CD14-positive monocyte (primary cell): ENCODE measurements around the gene ABCB4. TPM values are rescaled to one million over a fixed set of nuclear protein-coding genes. Genes with fewer than 3 reads are reported as not detected.
A peak's percentile ranks its signal among the peaks of the same experiment; 100 is the strongest.

Experiments used
- DNase-seq, 3 donors: peaks; one replicate each; pipeline ENCODE4 v3.0.0-alpha.2; 2011 to 2022
- H2AFZ ChIP-seq: 2 replicates; pipeline ENCODE4 v1.6.0; 2012; ENCODE audit warnings: mild to moderate bottlenecking, low read depth, low read length, inconsistent platforms; ENCODE audit not compliant: insufficient read depth, poor library complexity, severe bottlenecking
- H3K27ac ChIP-seq, 2 donors: 1 replicate in 1 of 2; 2 replicates in 1 of 2; pipeline ENCODE4 v1.5.1; 2012 to 2013; ENCODE audit warnings: low read length in 2 of 2, control low read depth in 1 of 2, inconsistent platforms in 1 of 2, low read depth in 1 of 2, mild to moderate bottlenecking in 1 of 2
- H3K27me3 ChIP-seq, 2 donors: one replicate each; pipeline versions ENCODE4 v1.6.0 to v1.6.1; 2011 to 2013; ENCODE audit warnings: low read length in 2 of 2; ENCODE audit not compliant: control insufficient read depth in 2 of 2, insufficient read depth in 2 of 2
- H3K36me3 ChIP-seq, 2 donors: replicated peaks in 1 of 2; 1 replicate in 1 of 2; 2 replicates in 1 of 2; pipeline versions ENCODE4 v1.5.1 to v1.6.1; 2012 to 2013; ENCODE audit warnings: low read length in 2 of 2, control low read depth in 1 of 2, inconsistent platforms in 1 of 2, mild to moderate bottlenecking in 1 of 2; ENCODE audit not compliant: insufficient read depth in 2 of 2, control insufficient read depth in 1 of 2
- H3K4me1 ChIP-seq, 2 donors: 1 replicate in 1 of 2; 2 replicates in 1 of 2; pipeline versions ENCODE4 v1.5.1 to v1.6.1; 2012 to 2013; ENCODE audit warnings: low read length in 2 of 2, control low read depth in 1 of 2, inconsistent platforms in 1 of 2, mild to moderate bottlenecking in 1 of 2, moderate library complexity in 1 of 2; ENCODE audit not compliant: insufficient read depth in 2 of 2, control insufficient read depth in 1 of 2
- H3K4me2 ChIP-seq: replicated peaks from 2 replicates; pipeline ENCODE3; 2012; ENCODE audit warnings: low read length, moderate library complexity, mild to moderate bottlenecking; ENCODE audit not compliant: poor library complexity, severe bottlenecking; ENCODE audit errors: extremely low read depth
- H3K4me3 ChIP-seq, 3 experiments: fragments of 200-600 bp in 1 of 3; sonication (generic) in 1 of 3; replicated peaks in 1 of 3; 1 replicate in 2 of 3; 2 replicates in 1 of 3; pipeline ENCODE4 v1.5.1; 2011 to 2013; ENCODE audit warnings: low read length in 3 of 3, mild to moderate bottlenecking in 3 of 3, control low read depth in 2 of 3, low read depth in 2 of 3, inconsistent platforms in 1 of 3, moderate library complexity in 1 of 3
- H3K79me2 ChIP-seq: 2 replicates; pipeline ENCODE4 v1.6.0; 2012; ENCODE audit warnings: mild to moderate bottlenecking, control low read depth, inconsistent platforms, low read length, moderate library complexity; ENCODE audit not compliant: insufficient read depth
- H3K9ac ChIP-seq: 2 replicates; pipeline ENCODE4 v1.6.0; 2017; ENCODE audit warnings: low read length, mild to moderate bottlenecking; ENCODE audit not compliant: insufficient read depth, poor library complexity, severe bottlenecking
- H3K9me3 ChIP-seq, 2 donors: replicated peaks in 1 of 2; 1 replicate in 1 of 2; 2 replicates in 1 of 2; pipeline versions ENCODE4 v1.5.1 to v1.6.1; 2012 to 2013; ENCODE audit warnings: low read length in 2 of 2, control low read depth in 1 of 2; ENCODE audit not compliant: control insufficient read depth in 1 of 2, insufficient read depth in 1 of 2
- H4K20me1 ChIP-seq: 2 replicates; pipeline ENCODE4 v1.6.0; 2012; ENCODE audit warnings: mild to moderate bottlenecking, low read length, control low read depth, moderate library complexity; ENCODE audit not compliant: insufficient read depth
- H3K27ac Mint-ChIP-seq, 7 donors: one replicate each; pipeline ENCODE4 v1.8.0; 2020; ENCODE audit warnings: mild to moderate bottlenecking in 7 of 7, mixed read lengths in 7 of 7, moderate library complexity in 6 of 7, inconsistent platforms in 2 of 7
- H3K27me3 Mint-ChIP-seq, 3 donors: one replicate each; pipeline ENCODE4 v1.8.0; 2021 to 2022; ENCODE audit warnings: low read depth in 3 of 3, mild to moderate bottlenecking in 3 of 3, mixed read lengths in 3 of 3, moderate library complexity in 3 of 3, inconsistent platforms in 1 of 3
- H3K36me3 Mint-ChIP-seq, 2 donors: one replicate each; pipeline ENCODE4 v1.8.0; 2020; ENCODE audit warnings: mixed read lengths in 2 of 2, inconsistent platforms in 1 of 2, mild to moderate bottlenecking in 1 of 2
- H3K4me1 Mint-ChIP-seq: one replicate; pipeline ENCODE4 v1.8.0; 2020; ENCODE audit warnings: mild to moderate bottlenecking, mixed read lengths
- H3K4me3 Mint-ChIP-seq, 2 donors: one replicate each; pipeline ENCODE4 v1.8.0; 2020; ENCODE audit warnings: mild to moderate bottlenecking in 2 of 2, mixed read lengths in 2 of 2, moderate library complexity in 1 of 2
- H3K9me3 Mint-ChIP-seq, 7 donors: one replicate each; pipeline ENCODE4 v1.8.0; 2020 to 2022; ENCODE audit warnings: mixed read lengths in 7 of 7, mild to moderate bottlenecking in 6 of 7, moderate library complexity in 6 of 7, inconsistent platforms in 2 of 7
- CTCF ChIP-seq: fragments of 200-600 bp; IDR thresholded peaks from one replicate; pipeline ENCODE4 v1.8.0; 2022; ENCODE audit warnings: antibody characterized with exemption, mild to moderate bottlenecking
- WGBS: methylation state at CpG from one replicate; pipeline ENCODE4 v1.1.5; 2013; ENCODE audit warnings: missing lambda C conversion rate; ENCODE audit not compliant: insufficient coverage; 5-methylcytosine and 5-hydroxymethylcytosine counted together
- intact Hi-C, 2 donors: fragments of 100-400 bp; cut with micrococcal nuclease; formaldehyde crosslinking; loops; one replicate each; pipeline versions ENCODE4 v1.15.0 to v1.15.1; 2023
- polyA minus RNA-seq: library from RNA; depleted of rRNA, polyadenylated mRNA; stranded (reverse); fragments of >200 nt; gene quantifications from 2 replicates; pipeline ENCODE4 v1.2.3, GENCODE V29; 2012
- polyA plus RNA-seq, 3 donors: library from polyadenylated mRNA; depleted of rRNA in 1 of 3; unstranded in 2 of 3; stranded (reverse) in 1 of 3; fragments of 300-500 nt in 2 of 3; fragments of >200 nt in 1 of 3; fragmentation: Illumina TruSeq in 2 of 3; gene quantifications; 1 replicate in 2 of 3; 2 replicates in 1 of 3; pipeline ENCODE4 v1.2.3, GENCODE V29; 2012 to 2021
- total RNA-seq, 12 experiments: library from RNA in 1 of 12; stranded (reverse) in 1 of 12; fragments of 120-200 nt in 1 of 12; gene quantifications; one replicate each; pipeline ENCODE4 v1.2.4 and lab custom pipeline; 2013 to 2026; ENCODE audit warnings: mixed read lengths in 6 of 12, inconsistent platforms in 1 of 12

ABCB4 gene
- 0.42 TPM for total RNA-seq (2013)
- polyA plus RNA-seq: under 1 TPM in 1 of 3 donors, not detected in 2; 0.09 TPM
- polyA minus RNA-seq: 0.08 and 0.42 TPM in 2 replicates
- 0.07 to 8.0 (median 0.43) reads per million in 11 experiments for total RNA-seq (lab: John Stamatoyannopoulos, UW)

DNA sequence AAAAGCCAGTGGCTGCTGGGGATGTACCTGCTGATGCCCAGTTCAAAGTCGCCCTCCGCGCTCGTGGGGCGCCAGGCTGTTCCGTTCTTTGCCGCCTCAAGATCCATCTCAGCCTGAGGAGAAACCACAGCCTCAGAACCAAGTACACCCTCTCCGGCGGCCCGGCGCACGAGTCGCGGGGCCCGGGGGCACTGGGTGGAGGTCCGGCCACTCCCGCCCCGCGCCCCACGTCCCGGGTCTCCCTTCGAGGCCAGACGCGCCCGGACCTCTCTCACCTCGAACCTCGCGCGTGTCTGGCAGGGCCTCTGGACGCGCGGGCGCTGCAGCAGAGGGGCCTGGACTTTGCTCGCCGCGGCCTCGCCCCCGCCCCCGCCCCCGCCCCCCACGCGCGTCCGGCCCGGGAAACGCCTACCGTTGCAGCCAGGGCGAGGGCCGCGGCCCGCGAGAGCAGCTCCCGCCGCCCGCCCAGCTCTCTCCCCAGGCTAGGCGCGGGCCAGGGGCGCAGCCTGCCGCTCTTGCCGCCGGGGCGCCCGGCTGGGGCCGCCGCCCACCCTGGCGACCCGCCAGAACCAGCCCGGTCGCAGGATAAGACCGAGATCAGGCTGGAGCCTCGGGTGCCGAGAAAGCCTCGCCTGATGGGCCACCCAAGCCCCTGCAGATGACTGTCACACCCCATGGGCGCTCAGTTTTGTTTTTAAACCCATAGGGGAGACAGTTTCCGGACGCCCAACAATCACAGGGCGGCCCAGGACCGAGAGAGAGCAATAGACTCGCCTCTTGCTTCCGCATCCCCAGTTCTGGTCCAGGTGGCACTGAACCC lies at the start of gene ABCB4:
TSS of gene ABCB4 (minus strand) at position 322 of the 820 bp plus-strand sequence. CDS start at position 107, 215 bp downstream.
- Histone ChIP-seq H2AFZ (peak within 1 kb of the TSS; percentile 82), H3K36me3 (no peaks in the 10 kb centered on the region), H4K20me1 (no peaks in the 10 kb centered on the region), H3K4me2 (peak within 1 kb of the TSS; percentile 78), H3K4me3 (peak within 1 kb of the TSS; percentile 35 to 72 (median 50)), H3K9me3 (no peaks in the 10 kb centered on the region), H3K27ac (peak within 1 kb of the TSS; percentile 18 to 78), H3K27me3 (peaks cover 4 to 11% of the 10 kb centered on the region in 2 donors), H3K79me2 (no peaks in the 10 kb centered on the region), H3K9ac (peak within 1 kb of the TSS; percentile 55), H3K4me1 (peaks cover 26 to 31% of the 10 kb centered on the region in 2 donors)
- TF ChIP-seq CTCF: no peak
- 5% methylated on average over 79 of the region's 80 CpGs for WGBS
- H3K4me1 Mint-ChIP-seq: peaks cover 27% of the 10 kb centered on the region
- no peaks in the 10 kb centered on the region for H3K9me3 Mint-ChIP-seq
- H3K27ac Mint-ChIP-seq: peak within 1 kb of the TSS in 6 of 7 donors; percentile 76 to 93 (median 86)
- peak within 1 kb of the TSS; percentile 72 to 86 for H3K4me3 Mint-ChIP-seq
- no peaks in the 10 kb centered on the region for H3K36me3 Mint-ChIP-seq
- DNase-seq: peak in 1 of 3 donors; percentile 26
- H3K27me3 Mint-ChIP-seq: peaks cover 6 to 17% (median 10%) of the 10 kb centered on the region in 3 donors
- intact Hi-C loops: no loop called here

- H3K9ac ChIP-seq: no peak overlapping the region
- Mint-ChIP-seq H3K27me3 (no peaks in the 10 kb centered on the region), H3K9me3 (peaks cover 0 to 4% (median 0%) of the 10 kb centered on the region in 7 donors), H3K4me1 (peaks cover 10% of the 10 kb centered on the region), H3K4me3 (no peak overlapping the region), H3K36me3 (no peaks in the 10 kb centered on the region), H3K27ac (no peak overlapping the region)
- H3K79me2 ChIP-seq: no peaks in the 10 kb centered on the region
- H3K4me1 ChIP-seq: peaks cover 7% of the 10 kb centered on the region in 2 donors
- no peak for TF ChIP-seq CTCF
- H3K4me3 ChIP-seq: no peak overlapping the region
- H4K20me1 ChIP-seq: no peaks in the 10 kb centered on the region
- no peak overlapping the region for H3K27ac ChIP-seq
- no peaks in the 10 kb centered on the region for H3K36me3 ChIP-seq
- H3K9me3 ChIP-seq: no peaks in the 10 kb centered on the region
- no peak overlapping the region for H3K4me2 ChIP-seq
- DNase-seq: no peak
- WGBS: no CpG with 5 or more reads among the region's 2 CpGs
- intact Hi-C loops: no loop called here
- H2AFZ ChIP-seq: no peak overlapping the region
- H3K27me3 ChIP-seq: no peaks in the 10 kb centered on the region
These were observed 43.3 kb upstream of the ABCB4 start for GRCh38 chr7:87518735-87519134.
